Aorta (tissue), 5 donors: Measurements from ENCODE around the gene CNNM3. TPM values are rescaled to one million over a fixed set of nuclear protein-coding genes. Genes with fewer than 3 reads are reported as not detected.

Experiments
- ATAC-seq: fragments of 200-7000 bp; cut with Tn5 transposase; one replicate; pipeline ENCODE4 v1.9.1; 2022; ENCODE audit warnings: moderate library complexity; ENCODE audit not compliant: low FRiP score
- DNase-seq, 2 donors: peaks; one replicate each; pipeline ENCODE4 v3.0.0-alpha.2; 2020
- H3K27ac ChIP-seq, 2 donors: one replicate each; pipeline ENCODE4 v1.5.1; 2013; ENCODE audit warnings: low read length in 2 of 2, mild to moderate bottlenecking in 2 of 2, moderate library complexity in 2 of 2, control low read depth in 1 of 2, inconsistent platforms in 1 of 2, low read depth in 1 of 2
- H3K27me3 ChIP-seq, 2 donors: one replicate each; pipeline ENCODE4 v1.6.1; 2013; ENCODE audit warnings: control low read depth in 1 of 2, low read length in 1 of 2, mild to moderate bottlenecking in 1 of 2, moderate library complexity in 1 of 2; ENCODE audit not compliant: insufficient read depth in 2 of 2, control insufficient read depth in 1 of 2
- H3K36me3 ChIP-seq, 2 donors: one replicate each; pipeline ENCODE4 v1.6.1; 2013; ENCODE audit warnings: control low read depth in 1 of 2, low read length in 1 of 2, mild to moderate bottlenecking in 1 of 2; ENCODE audit not compliant: insufficient read depth in 2 of 2, control insufficient read depth in 1 of 2
- H3K4me1 ChIP-seq, 2 donors: one replicate each; pipeline ENCODE4 v1.6.1; 2013; ENCODE audit warnings: low read length in 2 of 2, control low read depth in 1 of 2, mild to moderate bottlenecking in 1 of 2, moderate library complexity in 1 of 2; ENCODE audit not compliant: insufficient read depth in 2 of 2, control insufficient read depth in 1 of 2
- H3K4me3 ChIP-seq, 2 donors: one replicate each; pipeline ENCODE4 v1.5.1; 2013; ENCODE audit warnings: low read length in 2 of 2, control low read depth in 1 of 2, mild to moderate bottlenecking in 1 of 2
- H3K9me3 ChIP-seq: one replicate; pipeline ENCODE4 v1.6.1; 2013; ENCODE audit warnings: mild to moderate bottlenecking, low read length; ENCODE audit not compliant: control insufficient read depth
- WGBS, 2 donors: extraction: QIAGEN DNeasy Blood & Tissue Kit; methylation state at CpG; one replicate each; pipeline ENCODE4 v1.1.7; 2013; 5-methylcytosine and 5-hydroxymethylcytosine counted together
- intact Hi-C, 2 donors: fragments of 100-400 bp; cut with DNase I; formaldehyde crosslinking; loops; one replicate each; pipeline versions ENCODE4 v1.14.2 to v1.15.0; 2022
- polyA plus RNA-seq, 2 donors: library from polyadenylated mRNA; stranded (reverse); fragments of 200-250 nt; gene quantifications; one replicate each; pipeline ENCODE4 v1.2.3, GENCODE V29; 2013
- total RNA-seq, 2 donors: library from RNA; stranded (reverse); fragmentation: NEBNext Ultra II Directional; extraction: Animal tissue kit (Norgen Biotek cat#: 25700); gene quantifications; one replicate each; pipeline ENCODE4 v1.2.1, GENCODE V29; 2021
- donor health status: healthy with polysubstance abuse.
- donor health status: Bipolar disorder and iron deficiency.
- donor health status: DM: no; HTN: no; CAD: no.
- donor health status: DM: no; HTN: no; CAD: no.
- donor health status: DM: yes; HTN: yes; CAD: no.

The CNNM3 gene
- total and polyA plus RNA-seq, 4 donors, result 2.9 to 16.8 (median 10.7) TPM

- intact Hi-C loops, result no loop called here
- Histone ChIP-seq H3K4me1 (no peaks in the 10 kb centered on the region), H3K4me3 (no peak overlapping the region), H3K27me3 (no peaks in the 10 kb centered on the region), H3K36me3 (no peaks in the 10 kb centered on the region), H3K9me3 (no peaks in the 10 kb centered on the region), H3K27ac (no peak overlapping the region)
- peak in 1 of 2 donors; percentile 40 for DNase-seq
- WGBS, 2 donors, result 92 to 95% methylated on average over 13 of the region's 13 CpGs
- no peak for ATAC-seq
Measured at GRCh38 chr2:96828874-96829273, 12.8 kb downstream of the CNNM3 start.

- WGBS, 2 donors, result 80 to 84% methylated on average over 5 of the region's 5 CpGs
- Histone ChIP-seq H3K27ac (no peak overlapping the region), H3K36me3 (no peaks in the 10 kb centered on the region), H3K4me3 (no peak overlapping the region), H3K4me1 (no peaks in the 10 kb centered on the region), H3K9me3 (no peaks in the 10 kb centered on the region), H3K27me3 (no peaks in the 10 kb centered on the region)
- no peak for DNase-seq
- intact Hi-C loops, result no loop called here
- no peak for ATAC-seq
Measured at GRCh38 chr2:96830044-96830562, 14.0 kb downstream of the CNNM3 start.

GRCh38 chr2:96831679-96832078 is 15.6 kb downstream of the CNNM3 start:
- WGBS, 2 donors, result 55 to 60% methylated on average over 10 of the region's 10 CpGs
- no peak for DNase-seq
- Histone ChIP-seq H3K27me3 (no peaks in the 10 kb centered on the region), H3K4me1 (no peaks in the 10 kb centered on the region), H3K4me3 (no peak overlapping the region), H3K36me3 (no peaks in the 10 kb centered on the region), H3K9me3 (no peaks in the 10 kb centered on the region), H3K27ac (no peak overlapping the region)
- ATAC-seq, result no peak
- intact Hi-C loops, result no loop called here

GRCh38 chr2:96832408-96832753 is 16.3 kb downstream of the CNNM3 start:
- no peak overlapping the region for H3K27ac ChIP-seq
- 78 to 82% methylated on average over 11 of the region's 11 CpGs for WGBS, 2 donors
- no peaks in the 10 kb centered on the region for H3K9me3 ChIP-seq
- no peak overlapping the region for H3K4me3 ChIP-seq
- H3K4me1 ChIP-seq, result no peaks in the 10 kb centered on the region
- DNase-seq, result no peak
- no peaks in the 10 kb centered on the region for H3K36me3 ChIP-seq
- no peaks in the 10 kb centered on the region for H3K27me3 ChIP-seq
- intact Hi-C loops, result no loop called here
- no peak for ATAC-seq

GRCh38 chr2:96832754-96833507 is 16.9 kb downstream of the CNNM3 start:
- ATAC-seq (peak; percentile 57), DNase-seq (peak in 1 of 2 donors; percentile 87)
- no peak overlapping the region for H3K27ac ChIP-seq
- no peaks in the 10 kb centered on the region for H3K27me3 ChIP-seq
- intact Hi-C loops, result no loop called here
- no peaks in the 10 kb centered on the region for H3K36me3 ChIP-seq
- no peaks in the 10 kb centered on the region for H3K4me1 ChIP-seq
- H3K9me3 ChIP-seq, result no peaks in the 10 kb centered on the region
- 54 to 58% methylated on average over 18 of the region's 18 CpGs for WGBS, 2 donors
- H3K4me3 ChIP-seq, result no peak overlapping the region

GRCh38 chr2:96835830-96836229 is 19.8 kb downstream of the CNNM3 start:
- ATAC-seq (no peak), DNase-seq (no peak)
- H3K9me3 ChIP-seq, result no peaks in the 10 kb centered on the region
- no peaks in the 10 kb centered on the region for H3K27me3 ChIP-seq
- H3K27ac ChIP-seq, result no peak overlapping the region
- H3K4me3 ChIP-seq, result no peak overlapping the region
- 84 to 94% methylated on average over 4 of the region's 4 CpGs for WGBS, 2 donors
- H3K36me3 ChIP-seq, result no peaks in the 10 kb centered on the region
- H3K4me1 ChIP-seq, result no peaks in the 10 kb centered on the region
- intact Hi-C loops, result no loop called here

- no peaks in the 10 kb centered on the region for H3K36me3 ChIP-seq
- intact Hi-C loops, result no loop called here
- no peak for ATAC-seq
- no peaks in the 10 kb centered on the region for H3K9me3 ChIP-seq
- WGBS, 2 donors, result 91 to 93% methylated on average over 9 of the region's 9 CpGs
- H3K27me3 ChIP-seq, result no peaks in the 10 kb centered on the region
- DNase-seq, result no peak
- no peak overlapping the region for H3K4me3 ChIP-seq
- no peak overlapping the region for H3K27ac ChIP-seq
- no peaks in the 10 kb centered on the region for H3K4me1 ChIP-seq
Measured at GRCh38 chr2:96837575-96837974, 21.5 kb downstream of the CNNM3 start.

- Histone ChIP-seq H3K4me3 (no peak overlapping the region), H3K9me3 (no peaks in the 10 kb centered on the region), H3K4me1 (no peaks in the 10 kb centered on the region), H3K27me3 (no peaks in the 10 kb centered on the region), H3K27ac (no peak overlapping the region), H3K36me3 (no peaks in the 10 kb centered on the region)
- intact Hi-C loops, result no loop called here
- ATAC-seq (peak; percentile 15), DNase-seq (no peak)
- WGBS, 2 donors, result 84% methylated on average over 23 of the region's 23 CpGs
Measured at GRCh38 chr2:96838345-96839292, 22.6 kb downstream of the CNNM3 start.
